GM12872 (cell line): Measurements from ENCODE around the gene NMU.

Source experiments
- TF ChIP-seq, protein P1 (sequence below): IDR thresholded peaks from 3 replicates; pipeline ENCODE4 v1.5.1; 2011; ENCODE audit warnings: low read depth, mild to moderate bottlenecking, low read length, moderate library complexity; ENCODE audit not compliant: insufficient read depth

The NMU gene

DNA sequence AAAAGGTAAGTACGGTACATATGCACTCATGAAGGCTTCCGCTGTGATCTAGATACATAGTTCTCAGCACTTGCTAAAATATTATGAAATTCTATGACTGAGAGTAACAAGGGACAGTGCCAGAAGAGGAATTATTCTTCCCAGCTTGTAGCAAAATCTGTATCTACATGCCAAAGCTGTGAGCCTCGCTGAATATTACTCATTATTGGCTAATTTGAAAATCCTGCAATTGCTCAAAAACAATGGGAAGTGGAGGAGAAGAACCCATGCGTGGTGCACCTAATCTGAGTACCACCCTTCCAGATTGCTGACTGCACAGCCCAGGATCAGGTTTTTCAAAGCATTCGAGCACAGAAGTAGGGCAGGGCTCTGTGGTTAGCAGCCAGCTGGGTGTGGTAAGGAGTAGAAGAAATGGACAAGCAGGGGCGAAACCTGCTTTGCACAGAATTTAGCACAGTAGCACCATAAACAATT is 26.7 kb downstream of the NMU start:
- TF ChIP-seq, protein P1, sequence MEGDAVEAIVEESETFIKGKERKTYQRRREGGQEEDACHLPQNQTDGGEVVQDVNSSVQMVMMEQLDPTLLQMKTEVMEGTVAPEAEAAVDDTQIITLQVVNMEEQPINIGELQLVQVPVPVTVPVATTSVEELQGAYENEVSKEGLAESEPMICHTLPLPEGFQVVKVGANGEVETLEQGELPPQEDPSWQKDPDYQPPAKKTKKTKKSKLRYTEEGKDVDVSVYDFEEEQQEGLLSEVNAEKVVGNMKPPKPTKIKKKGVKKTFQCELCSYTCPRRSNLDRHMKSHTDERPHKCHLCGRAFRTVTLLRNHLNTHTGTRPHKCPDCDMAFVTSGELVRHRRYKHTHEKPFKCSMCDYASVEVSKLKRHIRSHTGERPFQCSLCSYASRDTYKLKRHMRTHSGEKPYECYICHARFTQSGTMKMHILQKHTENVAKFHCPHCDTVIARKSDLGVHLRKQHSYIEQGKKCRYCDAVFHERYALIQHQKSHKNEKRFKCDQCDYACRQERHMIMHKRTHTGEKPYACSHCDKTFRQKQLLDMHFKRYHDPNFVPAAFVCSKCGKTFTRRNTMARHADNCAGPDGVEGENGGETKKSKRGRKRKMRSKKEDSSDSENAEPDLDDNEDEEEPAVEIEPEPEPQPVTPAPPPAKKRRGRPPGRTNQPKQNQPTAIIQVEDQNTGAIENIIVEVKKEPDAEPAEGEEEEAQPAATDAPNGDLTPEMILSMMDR = no peak

DNA sequence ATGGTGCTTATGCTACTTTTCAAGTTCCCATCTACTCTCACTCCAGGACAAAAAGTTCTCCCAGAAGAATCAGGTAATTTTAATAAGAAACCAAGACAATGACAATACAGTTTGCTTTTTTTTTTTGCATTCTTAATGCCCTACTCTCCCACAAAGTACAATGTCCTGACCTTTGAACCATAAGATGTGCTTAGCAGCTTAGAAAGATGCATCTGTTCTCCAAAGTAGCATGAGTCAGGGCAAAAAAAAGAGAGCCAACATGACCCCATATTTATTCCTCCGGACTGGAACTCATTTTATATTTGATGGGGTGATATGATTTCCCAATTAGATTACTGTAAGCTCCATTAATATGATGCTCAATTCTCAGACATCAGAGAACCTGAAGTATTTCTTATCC is 27.5 kb downstream of the NMU start:
- TF ChIP-seq, protein P1 = no peak

DNA sequence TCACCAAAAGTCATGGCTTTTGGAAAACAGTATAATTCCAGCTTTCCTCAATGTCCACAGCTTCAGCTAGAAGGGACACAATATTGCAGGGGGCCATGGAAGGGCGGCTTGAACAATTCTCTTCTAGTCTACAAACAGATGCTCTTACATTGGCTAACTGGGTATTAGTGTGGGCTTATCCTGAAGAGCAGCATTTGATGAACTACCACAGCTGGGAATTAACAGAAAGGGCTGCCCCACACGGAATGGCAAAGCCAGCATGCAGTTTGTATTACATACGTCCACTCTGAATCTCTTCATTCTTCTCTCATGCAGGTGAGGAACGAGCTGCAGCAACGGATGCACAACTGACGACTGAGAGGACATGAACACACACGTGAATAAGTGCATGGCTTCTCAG is 31.1 kb downstream of the NMU start:
- TF ChIP-seq, protein P1 = no peak

DNA sequence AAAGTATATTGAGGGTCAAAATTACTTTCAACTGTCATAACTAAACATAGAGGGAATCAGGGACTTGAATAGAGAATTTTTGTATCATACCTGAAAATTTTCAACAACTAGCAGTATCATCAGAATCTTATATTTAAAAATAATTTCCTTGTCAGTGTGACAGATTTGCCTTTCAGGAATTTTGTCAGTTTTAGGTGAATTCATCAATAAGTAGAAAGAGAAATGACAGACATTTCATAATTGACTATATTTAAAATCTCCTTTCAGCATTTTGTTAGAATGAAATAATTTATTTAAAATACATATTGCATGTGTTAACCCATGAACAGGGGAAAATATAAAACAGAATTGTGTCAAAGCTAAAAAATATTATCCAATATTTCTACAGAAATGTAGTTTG is 35.5 kb downstream of the NMU start:
- TF ChIP-seq, protein P1 = no peak

DNA sequence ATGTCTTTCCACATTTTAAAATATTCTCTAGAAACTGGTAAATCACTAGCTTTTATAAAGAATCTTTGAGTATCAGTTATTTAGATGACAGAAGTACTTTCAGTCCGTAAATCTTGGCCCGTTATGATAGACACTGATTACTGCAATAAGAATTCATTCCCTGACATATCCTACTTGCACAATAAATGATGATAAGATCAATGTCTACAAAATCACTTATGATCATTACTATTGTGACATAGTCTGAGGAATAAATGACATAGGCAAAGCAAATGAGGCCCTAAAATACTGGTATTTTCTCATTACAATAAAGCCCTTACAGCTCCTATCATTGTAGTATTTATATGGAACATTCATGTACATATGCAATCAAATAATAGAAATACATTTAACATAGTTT is 37.5 kb downstream of the NMU start:
- TF ChIP-seq, protein P1 = no peak

DNA sequence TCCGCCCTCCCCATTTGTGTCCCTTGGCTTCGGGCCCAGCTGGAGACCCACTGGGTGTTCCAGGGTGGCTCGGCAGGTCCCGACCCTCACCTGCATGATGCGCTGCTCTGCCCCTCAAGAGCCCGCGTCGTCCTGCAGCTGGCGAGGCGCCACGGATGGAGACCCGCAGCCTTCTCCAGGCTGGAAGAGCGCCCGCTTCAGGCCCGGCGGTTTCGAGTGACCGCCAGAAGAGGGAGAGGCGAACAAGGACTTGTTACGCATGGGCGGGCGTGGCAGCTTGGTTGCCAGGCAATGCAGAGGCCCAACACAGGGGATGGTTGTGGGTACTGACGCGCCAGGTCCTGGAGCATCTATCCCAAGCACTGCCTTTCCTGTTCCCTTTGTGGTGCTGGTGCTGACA is 44.1 kb downstream of the NMU start, which contains the start of gene PDCL2:
PDCL2 (minus strand) TSS at position 232 of the 400 bp plus-strand sequence; CDS start at position 96, 136 bp downstream.
- TF ChIP-seq, protein P1 = no peak

DNA sequence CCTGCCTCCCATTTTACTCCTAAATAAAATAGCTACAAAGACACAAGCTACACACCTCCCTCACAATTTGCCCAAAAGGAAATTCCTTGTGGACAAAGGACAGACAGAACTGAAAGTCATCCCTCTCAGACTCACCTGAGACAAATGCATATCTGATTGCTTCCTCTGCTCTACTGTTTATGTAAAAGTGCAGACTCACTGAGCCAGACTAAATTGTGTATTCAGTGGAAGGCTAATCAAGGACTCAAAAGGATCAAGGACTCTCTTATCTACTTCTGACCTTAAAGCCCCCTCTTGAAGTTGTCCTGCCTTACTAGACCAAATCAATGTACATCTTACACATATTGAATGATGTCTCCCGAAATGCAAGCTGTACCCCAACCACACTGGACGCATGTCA is 47.9 kb downstream of the NMU start:
- TF ChIP-seq, protein P1 = no peak
